Activated CD4-positive, alpha-beta T cell treated with anti-CD3 and anti-CD28 coated beads for 4 hours (primary cell): ENCODE results near the gene DHRS3.
"Not testable (repeated sequence)": the region's sequence is repeated elsewhere in the genome, so short reads cannot be mapped to it uniquely, and the experiment has no call there.

Source experiments
- DNase-seq, 2 donors: peaks; one replicate each; pipeline ENCODE4 v3.0.0-alpha.2; 2020

Gene DHRS3

DNA sequence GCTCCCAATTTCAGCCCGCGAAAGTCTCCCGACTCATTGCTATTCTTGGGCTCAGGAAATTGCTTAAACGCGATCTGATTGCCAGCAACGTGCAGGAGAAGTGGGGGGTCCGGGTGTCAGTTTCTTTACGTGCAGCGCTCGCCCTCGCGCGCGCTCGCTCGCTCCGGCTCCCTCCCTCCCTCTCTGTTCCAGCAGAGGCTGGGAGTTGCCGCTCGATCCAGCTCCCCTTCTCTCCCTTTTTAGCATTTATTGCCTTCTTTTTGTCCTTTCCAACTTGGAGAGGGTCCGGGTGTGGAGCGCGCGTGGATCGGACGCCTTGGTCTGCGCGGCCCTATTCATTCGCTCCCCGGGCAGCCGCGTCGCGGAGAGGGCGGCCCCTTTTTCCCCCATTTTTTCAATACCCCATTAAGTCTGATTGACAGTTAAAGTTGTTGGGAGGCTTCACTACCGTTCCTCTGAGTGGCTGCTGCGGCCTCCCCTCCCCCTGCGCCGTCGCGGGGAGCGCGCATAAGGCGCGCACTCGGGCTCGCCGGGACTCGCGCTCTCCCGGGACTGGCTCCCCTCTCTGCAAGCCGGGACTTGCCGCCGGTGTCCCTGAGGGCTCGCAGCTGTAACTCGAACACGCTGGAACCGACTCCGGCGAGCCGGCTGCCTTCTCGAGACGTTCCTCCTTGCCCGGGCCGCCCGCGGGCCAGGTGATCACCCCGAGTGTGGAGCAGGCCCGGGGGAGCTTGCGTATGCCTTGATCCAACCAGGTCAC lies at the start of gene DHRS3:
TSS of gene DHRS3 (minus strand) at position 310 of the 760 bp plus-strand sequence. CDS start 862 bp downstream, outside the sequence.
- DNase-seq = peak; percentile 52 to 56

- DNase-seq = no peak
Measured at GRCh38 chr1:12666141-12666735, 48.2 kb upstream of the DHRS3 start.

GRCh38 chr1:12665511-12665910 lies 47.5 kb upstream of the DHRS3 start:
- DNase-seq = no peak

GRCh38 chr1:12662556-12662955 lies 44.5 kb upstream of the DHRS3 start:
- no peak for DNase-seq

GRCh38 chr1:12661606-12662219 lies 43.7 kb upstream of the DHRS3 start:
- no peak for DNase-seq

DNA sequence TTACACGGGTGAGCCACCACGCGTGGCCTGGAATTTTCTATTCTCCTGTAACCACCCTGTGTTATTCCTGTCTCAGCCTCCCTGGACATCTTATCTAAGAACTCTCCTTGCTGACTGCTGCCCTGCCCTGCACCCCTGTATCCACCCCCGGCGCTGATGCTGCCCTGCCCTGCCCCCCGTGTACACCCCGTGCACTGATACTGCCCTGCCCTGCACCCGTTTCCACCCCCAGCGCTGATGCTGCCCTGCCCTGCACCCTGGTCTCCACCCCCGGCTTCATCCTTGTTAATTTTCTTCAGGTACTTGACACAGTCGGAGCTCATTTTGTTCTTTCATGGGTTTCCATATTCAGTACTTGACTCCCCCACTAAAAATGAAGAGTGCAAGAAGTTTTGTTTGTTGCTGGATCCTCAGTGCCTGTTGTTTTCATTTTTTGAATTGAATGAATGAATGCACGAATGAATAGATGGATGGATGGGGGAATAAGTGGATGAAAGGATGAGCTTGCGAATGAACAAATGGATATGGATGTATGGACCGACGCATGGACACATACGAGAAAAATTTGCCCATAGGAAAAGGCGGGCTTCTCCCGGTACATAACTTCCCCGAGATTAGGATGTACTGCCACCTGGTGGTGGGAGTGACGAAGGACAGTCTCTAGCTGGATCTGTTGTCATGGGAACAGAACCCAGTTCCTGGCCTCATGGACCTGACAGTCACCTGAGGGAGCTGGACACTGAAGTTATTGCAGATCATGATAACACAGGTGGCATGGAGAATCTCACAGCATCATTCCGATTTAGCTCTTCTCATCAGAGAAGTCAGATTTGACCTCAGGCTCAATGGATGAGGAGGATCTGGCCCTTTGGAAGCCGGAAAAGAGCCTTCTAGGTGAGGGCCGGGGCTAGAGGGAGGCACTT lies 40.8 kb upstream of the DHRS3 start:
- DNase-seq = peak; percentile 60 to 76

- DNase-seq = not testable (repeated sequence)
Measured at GRCh38 chr1:12657885-12658512, 40.0 kb upstream of the DHRS3 start.

DNA sequence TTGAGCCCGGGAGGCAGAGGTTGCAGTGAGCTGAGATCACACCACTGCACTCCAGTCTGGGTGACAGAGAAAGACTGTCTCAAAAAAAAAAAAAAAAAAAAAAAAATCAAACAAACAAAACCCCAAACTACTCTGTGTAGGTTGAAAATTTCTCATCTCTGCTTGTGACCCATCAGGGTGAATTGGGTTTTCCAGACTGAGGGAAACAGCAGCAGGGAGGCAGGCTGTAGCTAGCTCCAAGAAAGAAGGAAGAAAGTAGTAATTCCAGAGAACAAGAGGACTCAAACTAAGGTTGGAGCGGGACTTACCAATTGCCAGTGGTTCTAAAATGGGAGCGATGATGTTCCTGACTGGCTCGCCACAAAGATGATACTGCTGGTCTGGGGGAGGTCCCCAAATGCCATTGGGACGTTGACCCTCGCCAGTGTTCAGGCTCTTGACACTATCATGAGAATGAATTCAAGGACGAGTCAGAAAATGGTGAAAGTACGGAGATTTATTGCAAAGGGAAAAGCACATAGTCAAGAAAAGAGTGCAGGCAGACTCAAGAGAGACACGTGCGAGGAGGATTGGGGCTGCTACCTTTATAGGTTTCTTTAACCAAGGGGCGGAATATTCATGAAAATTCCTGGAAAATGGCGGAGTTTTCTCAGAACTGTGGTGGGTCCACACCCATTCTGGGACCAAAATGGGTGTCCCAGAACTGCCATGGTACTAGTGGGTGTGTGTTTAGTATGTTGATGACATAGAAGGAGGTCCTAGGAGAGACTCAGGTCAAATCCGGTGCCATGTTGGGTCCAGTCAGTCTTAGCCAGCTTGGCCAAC lies 39.3 kb upstream of the DHRS3 start:
- DNase-seq = no peak

DNA sequence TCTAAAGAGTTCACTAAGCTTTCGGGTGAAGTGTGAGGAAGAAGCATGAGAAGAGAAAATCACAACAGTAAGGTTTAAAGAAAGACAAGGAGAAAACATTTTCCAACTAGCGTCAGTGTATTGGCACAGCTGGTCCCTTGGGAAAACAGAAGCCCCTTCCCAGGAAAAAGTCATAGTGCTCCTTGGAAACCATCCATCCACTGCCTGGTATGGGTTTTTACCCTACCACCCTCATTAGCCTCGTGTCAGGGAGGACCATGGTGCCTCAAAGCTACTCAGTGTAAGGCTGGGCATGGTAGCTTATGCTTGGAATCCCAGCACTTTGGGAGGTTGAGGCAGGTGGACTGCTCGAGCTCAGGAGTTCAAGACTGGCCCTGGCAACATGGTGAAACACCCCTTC lies 38.6 kb upstream of the DHRS3 start:
- DNase-seq = no peak

- no peak for DNase-seq
Measured at GRCh38 chr1:12654657-12655056, 36.6 kb upstream of the DHRS3 start.

- no peak for DNase-seq
Measured at GRCh38 chr1:12654004-12654567, 36.1 kb upstream of the DHRS3 start.

DNA sequence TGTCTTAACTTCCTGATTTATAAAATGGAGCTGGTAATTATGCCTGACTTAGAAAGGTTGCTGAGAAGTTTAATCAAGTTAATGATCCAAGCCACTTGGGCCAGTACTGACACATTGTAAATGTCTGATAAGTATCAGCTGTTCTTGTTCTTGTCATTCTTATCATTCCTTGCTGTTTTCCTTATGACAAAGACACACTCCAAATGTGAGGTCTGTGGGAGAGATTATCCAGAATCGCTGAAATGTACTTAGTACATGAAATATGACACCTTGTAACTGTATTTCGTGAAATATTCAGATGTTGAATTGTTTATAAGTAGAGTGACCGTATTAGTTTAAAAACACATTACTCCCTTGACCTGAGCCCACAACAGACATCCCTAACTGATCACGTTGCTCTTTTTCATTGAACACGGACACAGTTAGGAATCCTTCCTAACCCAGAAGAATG lies 32.0 kb upstream of the DHRS3 start:
- no peak for DNase-seq

GRCh38 chr1:12648741-12649140 lies 30.7 kb upstream of the DHRS3 start:
- no peak for DNase-seq

- DNase-seq = not testable (repeated sequence)
Measured at GRCh38 chr1:12645401-12645800, 27.4 kb upstream of the DHRS3 start.

DNA sequence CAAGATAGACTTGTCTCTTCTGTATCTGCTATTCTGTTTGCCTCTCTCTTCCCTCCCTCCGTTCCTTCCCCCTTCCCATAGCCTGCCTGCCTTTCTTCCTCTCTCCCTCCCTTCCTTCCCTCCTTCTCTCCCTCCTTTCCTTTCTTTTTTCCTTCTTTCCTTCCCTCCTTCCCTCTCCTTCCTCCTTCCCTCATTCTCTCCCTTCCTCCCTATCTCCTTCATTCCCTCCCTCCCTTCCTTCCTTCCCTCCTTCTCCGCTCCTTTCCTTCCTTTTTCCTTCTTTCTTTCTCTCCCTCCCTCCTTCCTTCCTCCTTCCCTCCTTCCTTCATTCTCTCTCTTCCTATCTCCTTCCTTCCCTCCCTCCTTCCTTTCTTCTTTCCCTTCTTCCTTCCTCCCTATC lies 26.8 kb upstream of the DHRS3 start:
- DNase-seq = no peak

DNA sequence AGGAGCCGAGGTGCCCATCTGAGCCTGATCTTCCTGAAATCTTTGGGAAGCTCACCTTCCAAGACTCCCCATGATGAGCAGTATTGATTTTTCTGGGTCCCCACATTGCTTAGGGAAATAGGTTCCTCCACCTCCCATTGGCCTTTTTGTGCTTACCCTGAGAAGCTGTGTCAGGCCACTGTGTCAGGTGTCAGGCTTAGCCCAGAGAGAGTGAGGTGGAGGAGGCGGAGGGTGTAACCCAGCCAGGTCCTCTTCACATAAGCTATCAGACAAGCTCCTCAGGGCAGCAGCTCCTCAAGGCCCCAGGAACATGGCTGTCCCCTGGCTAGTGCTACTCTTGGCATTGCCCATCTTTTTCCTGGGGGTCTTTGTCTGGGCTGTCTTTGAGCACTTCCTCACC lies 26.2 kb upstream of the DHRS3 start:
- no peak for DNase-seq

DNA sequence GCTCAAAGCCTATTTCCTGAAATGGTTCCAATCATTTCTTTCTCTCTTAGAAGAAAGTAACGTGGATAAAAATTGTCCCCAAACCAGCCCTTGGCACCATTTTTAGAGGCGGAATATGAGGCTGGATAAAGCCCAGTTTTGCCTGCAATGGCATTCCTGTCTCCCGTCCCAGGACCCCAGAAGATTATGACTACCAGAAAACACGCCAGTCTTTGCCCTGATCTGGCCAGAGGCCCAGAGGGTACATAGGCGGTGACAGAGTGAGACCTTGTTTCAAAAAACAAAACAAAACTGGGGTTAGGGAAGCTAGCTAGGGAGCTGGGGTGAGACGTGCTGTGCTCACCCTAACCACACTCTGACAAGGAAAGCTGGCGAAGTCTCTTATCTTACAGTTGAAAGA lies 25.8 kb upstream of the DHRS3 start, which contains the start of gene AADACL4:
TSS of gene AADACL4 (plus strand) at position 301 of the 400 bp plus-strand sequence. CDS start 462 bp downstream, outside the sequence.
- no peak for DNase-seq

DNA sequence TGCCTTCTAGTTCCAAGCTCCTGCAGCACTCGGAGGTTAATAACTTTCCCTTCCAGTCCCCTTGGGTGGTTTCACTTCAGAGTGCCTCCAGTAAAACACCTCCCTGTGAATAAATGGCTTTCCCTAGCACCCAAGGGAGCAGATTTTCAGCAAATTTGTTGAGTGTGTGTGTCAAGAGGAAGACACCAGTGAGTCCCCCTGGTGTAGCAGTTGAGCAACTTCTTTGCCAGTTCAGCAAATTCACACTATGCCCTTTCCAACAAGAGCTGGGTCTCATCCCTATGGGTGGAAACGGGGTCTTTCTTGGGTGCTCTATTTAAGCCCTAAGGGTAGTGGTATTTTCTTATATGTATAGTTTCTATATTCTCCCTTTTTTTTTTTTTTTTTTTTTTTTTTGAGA lies 25.1 kb upstream of the DHRS3 start:
- no peak for DNase-seq

- no peak for DNase-seq
Measured at GRCh38 chr1:12640958-12641272, 22.9 kb upstream of the DHRS3 start.

GRCh38 chr1:12640237-12640957 lies 22.4 kb upstream of the DHRS3 start:
- DNase-seq = no peak

DNA sequence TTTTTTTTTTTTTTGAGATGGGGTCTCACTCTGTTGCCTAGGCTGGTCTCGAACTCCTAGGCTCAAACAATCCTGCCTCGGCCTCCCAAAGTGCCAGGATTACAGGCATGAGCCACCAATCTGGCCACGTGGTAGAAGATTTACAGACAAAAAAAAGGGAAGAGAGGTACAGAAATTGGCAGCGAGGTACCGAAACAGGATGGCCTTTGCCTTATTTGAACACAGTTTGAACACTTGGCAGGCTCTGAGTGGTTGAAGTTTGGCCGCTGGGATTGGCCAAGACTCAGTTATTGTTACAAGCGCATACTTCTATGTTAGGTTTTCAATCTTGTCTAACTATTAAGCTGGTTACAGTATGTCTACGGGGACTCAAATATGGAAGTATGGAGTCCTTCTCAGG lies 19.7 kb upstream of the DHRS3 start:
- no peak for DNase-seq
